ENCODE measurements around the gene RHCG.

DNA sequence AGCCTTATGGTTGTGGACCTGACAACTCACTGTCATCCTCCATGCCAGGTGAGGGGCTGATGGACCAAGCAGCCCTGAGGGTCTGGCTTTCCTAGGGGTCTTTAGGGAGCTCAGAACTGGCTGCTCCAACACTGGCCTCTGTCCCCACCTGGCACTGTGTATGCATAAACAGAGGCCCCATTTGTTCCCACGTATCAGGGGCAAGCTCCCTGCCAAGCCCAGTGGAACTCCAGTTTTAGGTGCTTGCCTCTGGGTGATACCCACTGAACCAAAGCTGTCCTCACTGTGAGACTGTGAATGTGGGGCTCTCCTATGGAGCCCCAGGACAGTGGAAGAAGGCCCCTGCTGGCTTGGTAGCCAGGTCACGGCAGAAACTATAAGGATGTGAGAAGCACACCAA, 26.7 kb upstream of the RHCG start:
- TF ChIP-seq, protein P1, sequence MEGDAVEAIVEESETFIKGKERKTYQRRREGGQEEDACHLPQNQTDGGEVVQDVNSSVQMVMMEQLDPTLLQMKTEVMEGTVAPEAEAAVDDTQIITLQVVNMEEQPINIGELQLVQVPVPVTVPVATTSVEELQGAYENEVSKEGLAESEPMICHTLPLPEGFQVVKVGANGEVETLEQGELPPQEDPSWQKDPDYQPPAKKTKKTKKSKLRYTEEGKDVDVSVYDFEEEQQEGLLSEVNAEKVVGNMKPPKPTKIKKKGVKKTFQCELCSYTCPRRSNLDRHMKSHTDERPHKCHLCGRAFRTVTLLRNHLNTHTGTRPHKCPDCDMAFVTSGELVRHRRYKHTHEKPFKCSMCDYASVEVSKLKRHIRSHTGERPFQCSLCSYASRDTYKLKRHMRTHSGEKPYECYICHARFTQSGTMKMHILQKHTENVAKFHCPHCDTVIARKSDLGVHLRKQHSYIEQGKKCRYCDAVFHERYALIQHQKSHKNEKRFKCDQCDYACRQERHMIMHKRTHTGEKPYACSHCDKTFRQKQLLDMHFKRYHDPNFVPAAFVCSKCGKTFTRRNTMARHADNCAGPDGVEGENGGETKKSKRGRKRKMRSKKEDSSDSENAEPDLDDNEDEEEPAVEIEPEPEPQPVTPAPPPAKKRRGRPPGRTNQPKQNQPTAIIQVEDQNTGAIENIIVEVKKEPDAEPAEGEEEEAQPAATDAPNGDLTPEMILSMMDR (IDR thresholded peaks at IDR 0.05): no peak
- TF ChIP-seq POLR2A (IDR thresholded peaks at IDR 0.05): no peak

Measured in body of pancreas (tissue), 4 donors.